GM20431 (cell line): ENCODE measurements around the gene DDIT3.
"Not testable (repeated sequence)": the region's sequence is repeated elsewhere in the genome, so short reads cannot be mapped to it uniquely, and the experiment has no call there.

Experiments used
- in situ Hi-C: fragments of 300-500 bp; cut with MseI, MboI; formaldehyde crosslinking; loops from one replicate; pipeline ENCODE4 v1.15.0; 2020; ENCODE audit warnings: low sequenced_read_pairs; ENCODE audit not compliant: unreplicated experiment

Gene DDIT3

DNA sequence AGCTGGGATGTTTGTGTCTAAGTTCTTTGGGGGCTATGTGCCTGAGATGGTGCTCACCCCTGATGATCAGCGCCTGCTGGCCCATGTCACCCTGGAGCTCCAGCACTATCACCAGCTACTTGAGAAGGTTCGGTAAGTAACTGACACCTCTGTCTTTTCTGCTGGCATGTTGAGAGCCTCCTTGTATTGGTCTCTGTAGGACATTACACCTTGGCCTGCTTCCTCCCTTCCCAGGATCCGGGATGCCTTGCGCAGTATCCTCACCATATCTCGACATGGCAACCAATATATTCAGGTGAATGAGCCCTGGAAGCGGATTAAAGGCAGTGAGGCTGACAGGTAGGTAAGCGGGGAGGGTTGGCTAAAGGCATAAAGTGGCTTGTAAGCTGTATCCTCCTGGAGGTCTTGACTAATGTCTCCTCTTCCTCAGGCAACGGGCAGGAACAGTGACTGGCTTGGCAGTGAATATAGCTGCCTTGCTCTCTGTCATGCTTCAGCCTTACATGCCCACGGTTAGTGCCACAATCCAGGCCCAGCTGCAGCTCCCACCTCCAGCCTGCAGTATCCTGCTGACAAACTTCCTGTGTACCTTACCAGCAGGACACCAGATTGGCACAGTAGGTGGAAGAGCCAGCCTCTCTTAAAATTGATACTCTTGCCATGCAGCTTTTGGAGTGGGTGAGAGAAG lies 5.5 kb downstream of the DDIT3 start:
- in situ Hi-C loops: no loop called here

DNA sequence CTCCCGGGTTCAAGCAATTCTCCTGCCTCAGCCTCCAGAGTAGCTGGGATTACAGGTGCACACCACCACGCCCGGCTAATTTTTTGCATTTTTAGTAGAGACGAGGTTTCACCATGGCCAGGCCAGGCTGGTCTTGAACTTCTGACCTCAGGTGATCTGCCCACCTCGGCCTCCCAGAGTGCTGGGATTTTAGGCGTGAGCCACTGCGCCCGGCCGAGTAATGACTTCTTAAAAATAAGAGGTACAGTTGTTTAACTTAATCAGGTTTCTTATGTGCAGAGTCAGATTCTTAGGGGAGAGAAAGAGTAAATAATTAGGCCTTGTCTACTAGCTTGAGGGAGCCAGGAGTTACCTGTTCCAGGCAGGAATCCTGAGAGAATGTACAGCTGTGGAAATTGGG lies 6.1 kb downstream of the DDIT3 start:
- in situ Hi-C loops: not testable (repeated sequence)

DNA sequence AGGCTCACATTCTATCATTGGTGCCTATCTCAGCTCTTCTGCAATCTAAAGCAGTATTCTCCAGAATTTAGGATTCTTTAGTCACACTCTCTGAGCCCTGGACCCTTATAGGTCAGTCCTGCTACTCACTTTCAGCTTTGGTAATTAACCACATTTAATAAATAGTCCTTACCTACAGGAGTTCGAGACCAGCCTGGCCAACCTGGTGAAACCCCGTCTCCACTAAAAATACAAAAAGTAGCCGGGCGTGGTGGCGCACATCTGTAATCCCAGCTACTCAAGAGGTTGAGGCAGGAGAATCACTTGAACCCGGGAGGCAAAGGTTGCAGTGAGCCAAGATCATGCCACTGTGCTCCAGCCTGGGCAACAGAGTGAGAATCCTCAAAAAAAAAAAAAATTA lies 6.6 kb downstream of the DDIT3 start:
- in situ Hi-C loops: not testable (repeated sequence)

DNA sequence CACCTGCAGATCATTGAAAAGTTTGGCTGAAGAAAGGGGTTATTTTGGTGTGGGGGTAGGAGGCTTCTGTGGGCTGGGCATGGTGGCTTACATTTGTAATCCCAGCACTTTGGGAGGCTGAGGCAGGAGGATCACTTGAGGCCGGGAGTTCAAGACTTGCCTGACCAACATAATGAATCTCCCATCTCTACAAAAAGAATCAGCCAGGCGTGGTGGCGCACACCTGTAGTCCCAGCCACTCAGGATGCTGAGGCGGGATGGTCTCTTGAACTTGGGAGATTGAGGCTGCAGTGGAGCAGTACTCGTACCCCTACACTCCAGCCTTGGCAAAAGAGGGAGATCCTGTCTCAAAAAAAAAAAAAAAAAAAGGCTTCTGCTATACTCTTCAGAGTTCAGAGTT lies 7.0 kb downstream of the DDIT3 start:
- in situ Hi-C loops: no loop called here

DNA sequence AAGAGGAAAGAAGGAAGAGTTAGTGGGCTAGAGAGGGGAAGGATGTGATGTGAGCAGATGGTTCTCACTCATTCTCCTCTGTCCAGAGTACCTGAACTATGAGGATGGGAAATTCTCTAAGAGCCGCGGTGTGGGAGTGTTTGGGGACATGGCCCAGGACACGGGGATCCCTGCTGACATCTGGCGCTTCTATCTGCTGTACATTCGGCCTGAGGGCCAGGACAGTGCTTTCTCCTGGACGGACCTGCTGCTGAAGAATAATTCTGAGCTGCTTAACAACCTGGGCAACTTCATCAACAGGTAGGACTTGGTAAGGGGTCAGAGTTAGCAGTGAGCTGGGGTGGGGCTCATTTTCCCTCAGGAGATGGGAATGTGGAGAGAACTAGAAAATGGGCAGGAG lies 7.6 kb downstream of the DDIT3 start:
- in situ Hi-C loops: no loop called here

DNA sequence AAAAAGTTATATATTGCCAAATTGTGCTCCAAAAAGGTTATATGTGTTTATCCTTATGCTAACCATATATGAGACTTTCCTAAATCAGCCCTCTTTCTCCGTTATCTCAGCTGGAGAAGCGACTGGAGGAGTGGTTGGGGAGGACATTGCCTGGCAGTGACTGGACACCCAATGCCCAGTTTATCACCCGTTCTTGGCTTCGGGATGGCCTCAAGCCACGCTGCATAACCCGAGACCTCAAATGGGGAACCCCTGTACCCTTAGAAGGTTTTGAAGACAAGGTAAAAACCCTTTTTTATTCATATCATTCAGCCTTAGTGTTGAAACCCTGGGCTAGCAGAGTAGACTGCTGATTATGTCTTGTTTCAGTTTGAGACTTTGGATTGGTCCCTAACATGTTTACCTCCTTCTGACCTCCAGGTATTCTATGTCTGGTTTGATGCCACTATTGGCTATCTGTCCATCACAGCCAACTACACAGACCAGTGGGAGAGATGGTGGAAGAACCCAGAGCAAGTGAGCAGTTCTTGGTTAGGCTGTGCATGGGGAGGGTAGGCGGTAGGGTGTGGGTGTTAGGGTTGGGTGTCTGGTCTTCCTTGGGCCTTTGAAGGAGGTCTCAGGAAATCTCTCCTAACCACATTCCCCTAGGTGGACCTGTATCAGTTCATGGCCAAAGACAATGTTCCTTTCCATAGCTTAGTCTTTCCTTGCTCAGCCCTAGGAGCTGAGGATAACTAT lies 8.6 kb downstream of the DDIT3 start:
- in situ Hi-C loops: no loop called here

DNA sequence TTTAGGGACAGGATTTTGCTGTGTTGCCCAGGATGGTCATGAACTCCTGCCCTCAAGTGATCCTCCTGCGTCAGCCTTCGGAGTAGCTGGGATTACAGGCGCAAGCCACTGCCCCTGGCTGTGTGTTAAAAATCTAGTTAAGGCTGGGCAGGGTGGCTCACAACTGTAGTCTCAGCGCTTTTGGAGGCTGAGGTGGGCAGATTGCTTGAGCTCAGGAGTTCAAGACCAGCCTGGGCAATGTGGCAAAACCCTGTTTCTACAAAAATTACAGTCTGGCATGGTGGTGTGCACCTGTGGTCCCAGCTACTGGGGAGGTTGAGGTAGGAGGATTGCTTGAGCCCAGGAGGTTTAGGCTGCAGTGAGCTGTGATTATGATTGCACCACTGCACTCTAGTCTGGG lies 9.2 kb downstream of the DDIT3 start:
- in situ Hi-C loops: no loop called here

DNA sequence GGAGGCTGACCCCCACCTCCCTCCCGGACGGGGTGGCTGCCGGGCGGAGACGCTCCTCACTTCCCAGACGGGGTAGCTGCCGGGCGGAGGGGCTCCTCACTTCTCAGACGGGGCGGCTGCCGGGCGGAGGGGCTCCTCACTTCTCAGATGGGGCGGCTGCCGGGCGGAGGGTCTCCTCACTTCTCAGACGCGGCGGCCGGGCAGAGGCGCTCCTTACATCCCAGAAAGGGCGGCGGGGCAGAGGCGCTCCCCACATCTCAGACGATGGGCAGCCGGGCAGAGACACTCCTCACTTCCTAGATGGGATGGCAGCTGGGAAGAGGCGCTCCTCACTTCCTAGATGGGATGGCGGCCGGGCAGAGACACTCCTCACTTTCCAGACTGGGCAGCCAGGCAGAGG lies 12.5 kb downstream of the DDIT3 start:
- in situ Hi-C loops: not testable (repeated sequence)

DNA sequence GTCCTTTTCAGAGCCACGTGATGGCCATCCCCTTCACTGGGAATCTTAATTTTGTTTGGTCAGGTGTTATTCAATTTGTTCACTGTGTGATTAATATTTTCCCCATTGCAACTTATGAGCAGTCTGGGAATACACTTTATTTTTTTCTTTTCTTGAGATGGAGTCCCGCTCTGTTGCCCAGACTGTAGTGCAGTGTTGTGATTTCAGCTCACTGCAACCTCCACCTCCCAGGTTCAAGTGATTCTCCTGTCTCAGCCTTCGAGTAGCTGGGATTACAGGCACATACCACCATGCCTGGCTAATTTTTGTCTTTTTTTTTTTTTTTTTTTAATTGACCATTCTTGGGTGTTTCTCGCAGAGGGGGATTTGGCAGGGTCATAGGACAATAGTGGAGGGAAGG lies 13.8 kb downstream of the DDIT3 start:
- in situ Hi-C loops: not testable (repeated sequence)

DNA sequence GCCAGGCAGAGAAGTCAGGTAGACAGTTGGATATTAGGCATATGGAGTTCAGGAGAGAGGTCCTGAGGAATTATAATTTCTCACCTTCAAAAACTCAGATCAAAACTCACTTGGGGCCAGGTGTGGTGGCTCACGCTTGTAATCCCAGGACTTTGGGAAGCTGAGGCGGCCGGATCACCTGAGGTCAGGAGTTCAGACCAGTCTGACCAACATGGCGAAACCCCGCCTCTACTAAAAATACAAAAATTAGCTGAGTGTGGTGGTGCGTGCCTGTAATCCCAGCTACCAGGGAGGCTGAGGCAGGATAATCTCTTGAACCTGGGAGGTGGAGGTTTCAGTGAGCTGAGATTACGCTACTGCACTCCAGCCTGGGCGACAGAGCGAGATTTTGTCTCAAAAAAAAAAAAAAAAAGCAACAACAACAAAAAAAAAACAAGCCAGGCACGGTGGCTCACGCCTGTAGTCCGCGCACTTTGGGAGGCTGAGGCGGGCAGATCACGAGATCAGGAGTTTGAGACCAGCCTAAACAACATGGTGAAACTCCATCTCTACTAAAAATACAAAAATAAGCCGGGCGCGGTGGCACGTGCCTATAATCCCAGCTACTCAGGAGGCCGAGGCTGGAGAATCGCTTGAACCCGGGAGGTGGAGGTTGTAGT lies 17.9 kb downstream of the DDIT3 start:
- in situ Hi-C loops: not testable (repeated sequence)

DNA sequence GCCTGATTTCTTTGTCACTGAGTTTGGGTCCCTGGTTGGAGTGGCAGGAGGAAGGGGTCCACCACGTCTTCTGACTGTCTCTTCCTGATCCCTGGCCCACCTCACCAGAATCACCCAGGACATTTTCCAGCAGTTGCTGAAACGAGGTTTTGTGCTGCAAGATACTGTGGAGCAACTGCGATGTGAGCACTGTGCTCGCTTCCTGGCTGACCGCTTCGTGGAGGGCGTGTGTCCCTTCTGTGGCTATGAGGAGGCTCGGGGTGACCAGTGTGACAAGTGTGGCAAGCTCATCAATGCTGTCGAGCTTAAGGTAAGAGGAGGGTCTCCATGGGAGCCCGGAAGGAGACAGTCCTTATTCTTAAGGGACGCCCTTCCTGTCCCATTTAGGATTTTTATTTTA lies 20.1 kb downstream of the DDIT3 start:
- in situ Hi-C loops: no loop called here

DNA sequence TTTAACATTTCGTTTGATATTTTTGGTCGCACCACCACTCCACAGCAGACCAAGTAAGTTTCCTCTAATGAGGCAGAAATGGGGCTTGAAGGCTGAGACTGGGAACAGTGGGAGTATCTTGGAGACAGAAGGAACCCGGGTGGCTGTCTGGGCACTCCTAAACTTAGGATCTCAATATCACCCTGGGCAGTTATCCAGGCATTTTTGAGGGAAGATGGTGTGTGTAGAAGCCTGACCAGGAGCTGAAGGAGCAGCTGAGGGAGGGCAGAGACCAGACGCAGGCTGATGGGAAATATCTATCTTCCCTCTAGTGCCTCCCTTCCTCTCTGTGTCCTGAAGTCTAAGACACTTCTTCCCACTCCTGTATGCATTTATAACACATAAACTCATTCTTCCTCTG lies 21.7 kb downstream of the DDIT3 start:
- in situ Hi-C loops: no loop called here

DNA sequence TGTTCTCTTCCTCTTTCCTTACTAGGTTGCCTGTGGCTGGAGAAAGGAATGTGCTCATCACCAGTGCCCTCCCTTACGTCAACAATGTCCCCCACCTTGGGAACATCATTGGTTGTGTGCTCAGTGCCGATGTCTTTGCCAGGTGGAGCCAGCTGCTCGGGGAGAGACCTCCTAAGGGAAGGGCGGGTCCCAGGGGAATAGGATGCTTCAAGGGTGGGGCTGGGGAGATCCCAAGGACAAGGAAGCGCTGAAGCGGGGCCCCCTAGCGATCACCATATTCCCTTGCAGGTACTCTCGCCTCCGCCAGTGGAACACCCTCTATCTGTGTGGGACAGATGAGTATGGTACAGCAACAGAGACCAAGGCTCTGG lies 22.2 kb downstream of the DDIT3 start:
- in situ Hi-C loops: no loop called here

DNA sequence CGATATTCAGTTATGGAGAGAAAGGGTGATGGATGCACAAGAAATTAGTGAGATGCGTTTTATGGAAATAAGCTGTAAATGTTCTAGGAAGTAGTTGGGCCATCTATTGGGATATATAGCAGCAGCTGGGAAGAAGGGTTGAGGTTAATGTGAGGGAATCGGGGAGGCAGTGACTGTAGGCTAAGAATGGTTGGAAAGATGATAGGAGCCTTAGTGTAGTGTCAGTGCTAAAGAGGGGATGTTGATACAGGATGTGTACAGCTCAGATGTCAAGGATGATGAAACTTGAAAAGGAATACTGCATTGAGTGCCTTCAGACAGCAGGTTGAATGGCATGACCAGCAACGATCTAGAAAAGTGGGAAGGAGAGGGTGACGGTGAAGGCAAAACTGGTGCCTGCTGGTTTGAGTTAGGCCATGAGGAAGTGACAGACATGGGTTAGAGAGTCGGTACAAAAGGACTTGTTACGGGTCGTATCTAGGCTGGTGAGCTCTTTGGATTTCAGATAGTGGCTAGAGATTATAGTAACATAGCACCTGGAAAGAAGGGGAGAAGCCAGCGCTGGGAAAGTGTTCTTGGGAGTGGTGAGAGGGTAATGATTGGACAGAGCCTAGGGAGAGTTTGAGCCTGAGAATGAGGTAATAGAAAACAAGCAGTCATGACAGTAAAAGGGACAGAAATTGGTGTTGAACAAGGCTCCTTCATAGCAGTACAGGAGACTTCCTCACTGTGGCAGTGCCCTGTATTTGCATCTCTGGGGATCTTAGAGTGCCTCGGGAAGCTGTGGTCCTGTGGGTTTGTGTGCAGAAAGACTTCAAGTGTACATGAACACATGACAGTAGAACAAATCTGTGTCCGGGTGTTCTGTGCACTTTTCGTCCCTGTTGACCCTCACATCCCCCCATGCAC lies 22.8 kb downstream of the DDIT3 start:
- in situ Hi-C loops: no loop called here

DNA sequence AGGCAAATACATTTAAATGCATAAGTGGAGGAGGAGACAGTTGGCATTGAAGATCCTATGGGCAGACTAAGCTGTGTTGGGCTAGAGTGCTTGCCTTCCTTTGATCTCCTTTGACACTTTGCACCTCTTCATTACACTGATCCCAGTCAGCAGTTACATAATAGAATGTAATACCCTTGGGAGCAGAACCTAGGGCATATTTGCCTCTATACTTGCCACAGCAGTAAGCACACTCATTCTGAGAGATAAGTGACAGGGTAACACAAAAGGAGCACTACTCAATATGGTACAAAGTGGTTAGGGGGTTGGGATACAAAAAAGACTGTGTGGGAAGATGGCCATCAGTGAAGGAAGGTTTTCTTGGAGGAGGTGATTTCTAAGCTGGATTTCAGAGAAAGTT lies 23.5 kb downstream of the DDIT3 start:
- in situ Hi-C loops: no loop called here

DNA sequence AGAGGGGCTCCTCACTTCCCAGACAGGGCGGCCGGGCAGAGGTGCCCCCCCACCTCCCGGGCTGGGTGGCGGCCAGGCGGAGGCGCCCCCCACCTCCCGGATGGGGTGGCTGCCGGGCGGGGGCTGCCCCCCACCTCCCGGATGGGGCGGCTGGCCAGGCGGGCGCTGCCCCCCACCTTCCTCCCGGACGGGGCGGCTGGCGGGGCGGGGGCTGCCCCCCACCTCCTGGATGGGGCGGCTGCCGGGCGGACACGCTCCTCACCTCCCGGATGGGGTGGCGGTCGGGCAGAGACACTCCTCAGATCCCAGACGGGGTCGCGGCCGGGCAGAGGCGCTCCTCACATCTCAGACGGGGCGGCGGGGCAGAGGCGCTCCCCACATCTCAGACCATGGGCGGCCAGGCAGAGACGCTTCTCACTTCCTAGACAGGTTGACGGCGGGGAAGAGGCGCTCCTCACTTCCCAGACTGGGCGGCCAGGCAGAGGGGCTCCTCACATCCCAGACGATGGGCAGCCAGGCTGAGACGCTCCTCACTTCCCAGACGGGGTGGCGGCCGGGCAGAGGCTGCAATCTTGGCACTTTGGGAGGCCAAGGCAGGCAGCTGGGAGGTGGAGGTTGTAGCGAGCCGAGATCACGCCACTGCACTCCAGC lies 25.1 kb downstream of the DDIT3 start:
- in situ Hi-C loops: not testable (repeated sequence)

DNA sequence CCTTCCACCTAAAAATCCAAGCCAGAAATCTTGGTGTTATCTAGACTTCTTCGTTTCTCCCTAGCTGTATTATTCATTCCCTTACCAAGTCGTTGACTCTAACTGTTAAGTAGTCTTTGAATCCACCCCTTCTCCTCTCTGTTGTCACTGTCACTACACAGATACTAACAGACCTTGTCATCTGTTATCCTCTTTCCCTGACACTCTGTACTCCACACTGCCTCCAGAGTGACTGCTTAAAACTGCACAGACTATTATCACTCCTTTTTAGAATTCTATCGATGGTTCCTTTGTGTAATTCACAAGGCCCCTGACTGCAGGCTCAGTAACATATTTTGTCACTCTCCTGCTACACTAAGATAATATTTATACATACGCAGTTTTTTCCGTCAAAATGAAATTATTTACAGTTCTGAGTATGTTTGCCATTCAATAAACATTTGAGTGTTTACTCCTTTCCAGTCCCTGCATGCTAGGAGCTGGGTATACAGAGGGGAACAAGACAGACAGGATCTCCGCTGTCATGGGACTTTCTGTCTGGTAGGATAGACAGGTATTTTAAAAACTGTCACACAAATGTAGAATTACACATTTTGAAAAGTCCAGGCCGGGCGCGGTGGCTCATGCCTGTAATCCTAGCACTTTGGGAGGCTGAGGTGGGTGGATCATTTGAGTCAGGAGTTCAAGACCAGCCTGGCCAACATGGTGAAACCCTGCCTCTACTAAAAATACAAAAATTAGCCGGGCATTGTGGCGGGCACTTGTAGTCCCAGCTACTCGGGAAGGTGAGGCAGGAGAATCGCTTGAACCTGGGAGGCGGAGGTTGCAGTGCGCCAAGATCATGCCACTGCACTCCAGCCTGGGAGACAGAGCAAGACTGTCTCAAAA lies 28.7 kb downstream of the DDIT3 start:
- in situ Hi-C loops: no loop called here

DNA sequence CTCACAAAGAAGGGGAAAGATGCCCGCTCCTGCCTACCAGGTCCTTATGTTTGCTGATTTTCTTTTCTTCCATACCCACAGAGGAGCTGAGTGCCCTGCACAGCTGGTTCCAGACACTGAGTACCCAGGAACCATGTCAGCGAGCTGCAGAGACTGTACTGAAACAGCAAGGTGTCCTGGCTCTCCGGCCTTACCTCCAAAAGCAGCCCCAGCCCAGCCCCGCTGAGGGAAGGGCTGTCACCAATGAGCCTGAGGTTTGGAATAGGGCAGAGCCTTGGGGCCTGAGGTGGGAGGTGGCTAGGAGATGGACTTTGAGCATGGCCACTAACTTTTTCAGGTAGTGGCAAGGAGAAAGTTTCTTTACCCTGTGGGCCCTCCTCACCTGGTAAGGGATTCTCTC lies 30.2 kb downstream of the DDIT3 start:
- in situ Hi-C loops: no loop called here

DNA sequence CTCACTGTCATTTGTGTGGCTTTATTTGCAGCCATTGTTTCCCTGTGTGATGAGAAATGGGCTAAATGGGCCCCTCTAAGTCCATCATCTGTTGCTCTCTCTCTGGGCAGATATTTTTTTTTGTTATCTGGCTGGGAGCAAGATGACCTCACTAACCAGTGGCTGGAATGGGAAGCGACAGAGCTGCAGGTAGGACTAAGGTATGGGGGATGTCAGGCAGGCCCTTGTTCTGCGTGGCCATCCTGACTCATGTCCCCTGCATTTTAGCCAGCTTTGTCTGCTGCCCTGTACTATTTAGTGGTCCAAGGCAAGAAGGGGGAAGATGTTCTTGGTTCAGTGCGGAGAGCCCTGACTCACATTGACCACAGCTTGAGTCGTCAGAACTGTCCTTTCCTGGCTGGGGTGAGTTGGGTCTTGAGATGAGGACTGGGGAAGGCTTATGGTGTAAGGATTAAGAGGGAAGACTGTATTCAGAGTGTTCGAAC lies 31.1 kb downstream of the DDIT3 start:
- in situ Hi-C loops: no loop called here
